Liver (tissue), 3 donors: ENCODE measurements around the gene NOC4L.

Experiments used
- EGR1 ChIP-seq, 2 donors: IDR thresholded peaks; 2 replicates each; pipeline ENCODE4 v1.6.1; 2016 to 2018; ENCODE audit warnings: antibody characterized with exemption in 2 of 2, low read depth in 2 of 2
- FOXA1 ChIP-seq: IDR thresholded peaks from 2 replicates; pipeline ENCODE4 v1.6.1; 2016; ENCODE audit warnings: antibody characterized with exemption
- GABPA ChIP-seq, 2 donors: IDR thresholded peaks in 1 of 2; conservative IDR thresholded peaks in 1 of 2; 2 replicates each; pipeline ENCODE4 v1.6.1; 2016; ENCODE audit warnings: antibody characterized with exemption in 2 of 2, mild to moderate bottlenecking in 1 of 2, moderate library complexity in 1 of 2
- JUND ChIP-seq, 2 donors: IDR thresholded peaks; 2 replicates each; pipeline ENCODE4 v1.6.1; 2016; ENCODE audit warnings: antibody characterized with exemption in 2 of 2
- RAD21 ChIP-seq, 2 donors: IDR thresholded peaks; 2 replicates each; pipeline ENCODE4 v1.6.1; 2016; ENCODE audit warnings: antibody characterized with exemption in 2 of 2, mild to moderate bottlenecking in 2 of 2
- RXRA ChIP-seq, 2 donors: IDR thresholded peaks; 2 replicates each; pipeline ENCODE4 v1.6.1; 2017 to 2018; ENCODE audit warnings: antibody characterized with exemption in 2 of 2, mild to moderate bottlenecking in 1 of 2
- TAF1 ChIP-seq: conservative IDR thresholded peaks from 2 replicates; pipeline ENCODE4 v1.6.1; 2016; ENCODE audit warnings: antibody characterized with exemption, mild to moderate bottlenecking
- YY1 ChIP-seq: IDR thresholded peaks from 2 replicates; pipeline ENCODE4 v1.6.1; 2016; ENCODE audit warnings: antibody characterized with exemption, mild to moderate bottlenecking
- TF ChIP-seq, protein P1 (sequence below): IDR thresholded peaks from 2 replicates; pipeline ENCODE4 v1.6.1; 2016; ENCODE audit warnings: antibody characterized with exemption, mild to moderate bottlenecking
- TF ChIP-seq, protein P2 (sequence below): fragments of 150-350 bp; IDR thresholded peaks from 2 replicates; pipeline ENCODE4 v1.5.1; 2017; ENCODE audit warnings: improper control_type of control experiment, low read depth, low read length; ENCODE audit not compliant: missing input control
- TF ChIP-seq, protein P3 (sequence below): IDR thresholded peaks from 2 replicates; pipeline ENCODE4 v1.6.1; 2016; ENCODE audit warnings: antibody characterized with exemption
- TF ChIP-seq, protein P4 (sequence below): IDR thresholded peaks from 2 replicates; pipeline ENCODE4 v1.6.1; 2016; ENCODE audit warnings: antibody characterized with exemption
- donor health status: healthy.
- donor health status: healthy.

DNA sequence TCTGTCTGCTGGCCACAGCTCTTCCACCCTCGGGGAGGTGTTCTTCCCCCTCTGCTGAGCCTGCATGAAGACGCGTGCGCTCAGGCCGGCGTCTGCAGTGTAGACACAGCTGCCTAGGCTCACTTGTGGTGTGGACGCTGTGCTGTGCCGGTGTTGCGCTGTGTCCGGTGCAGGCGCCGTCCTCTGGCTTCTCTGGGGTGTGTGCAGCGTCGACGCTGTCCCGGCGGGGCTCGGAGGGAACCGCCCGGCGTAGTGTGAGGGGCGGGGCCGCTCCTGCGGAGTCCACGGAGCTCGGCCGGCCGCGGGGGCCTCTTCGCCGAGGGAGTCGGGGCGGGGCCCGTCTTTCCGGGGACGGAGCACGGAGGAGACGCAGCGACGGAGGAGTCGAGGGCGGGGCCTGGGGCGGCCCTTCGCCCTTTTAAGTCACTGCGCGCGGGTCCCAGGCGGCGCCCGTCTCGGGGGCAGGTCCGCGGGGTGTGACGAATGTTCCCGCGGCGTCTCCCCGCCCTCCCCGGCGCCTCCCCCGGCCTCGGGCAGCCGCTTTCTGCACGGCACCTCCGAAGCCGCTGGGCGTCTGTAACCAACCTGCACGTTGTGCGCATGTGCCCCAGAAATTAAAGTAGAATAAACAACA lies 45.2 kb downstream of the NOC4L start:
- TF ChIP-seq FOXA1 (no peak), EGR1 (IDR thresholded peaks at IDR 0.05; ENCODE audit: low read depth in 2 of 2) (no peak), RAD21 (IDR thresholded peaks at IDR 0.05) (no peak), TAF1 (no peak), GABPA (IDR thresholded peaks at IDR 0.05 in 1 of 2, conservative IDR thresholded peaks at IDR 0.05 in 1 of 2) (peak in 1 of 2 donors; percentile 46), YY1 (no peak), JUND (IDR thresholded peaks at IDR 0.05) (no peak), RXRA (IDR thresholded peaks at IDR 0.05) (no peak)
- TF ChIP-seq, protein P1, sequence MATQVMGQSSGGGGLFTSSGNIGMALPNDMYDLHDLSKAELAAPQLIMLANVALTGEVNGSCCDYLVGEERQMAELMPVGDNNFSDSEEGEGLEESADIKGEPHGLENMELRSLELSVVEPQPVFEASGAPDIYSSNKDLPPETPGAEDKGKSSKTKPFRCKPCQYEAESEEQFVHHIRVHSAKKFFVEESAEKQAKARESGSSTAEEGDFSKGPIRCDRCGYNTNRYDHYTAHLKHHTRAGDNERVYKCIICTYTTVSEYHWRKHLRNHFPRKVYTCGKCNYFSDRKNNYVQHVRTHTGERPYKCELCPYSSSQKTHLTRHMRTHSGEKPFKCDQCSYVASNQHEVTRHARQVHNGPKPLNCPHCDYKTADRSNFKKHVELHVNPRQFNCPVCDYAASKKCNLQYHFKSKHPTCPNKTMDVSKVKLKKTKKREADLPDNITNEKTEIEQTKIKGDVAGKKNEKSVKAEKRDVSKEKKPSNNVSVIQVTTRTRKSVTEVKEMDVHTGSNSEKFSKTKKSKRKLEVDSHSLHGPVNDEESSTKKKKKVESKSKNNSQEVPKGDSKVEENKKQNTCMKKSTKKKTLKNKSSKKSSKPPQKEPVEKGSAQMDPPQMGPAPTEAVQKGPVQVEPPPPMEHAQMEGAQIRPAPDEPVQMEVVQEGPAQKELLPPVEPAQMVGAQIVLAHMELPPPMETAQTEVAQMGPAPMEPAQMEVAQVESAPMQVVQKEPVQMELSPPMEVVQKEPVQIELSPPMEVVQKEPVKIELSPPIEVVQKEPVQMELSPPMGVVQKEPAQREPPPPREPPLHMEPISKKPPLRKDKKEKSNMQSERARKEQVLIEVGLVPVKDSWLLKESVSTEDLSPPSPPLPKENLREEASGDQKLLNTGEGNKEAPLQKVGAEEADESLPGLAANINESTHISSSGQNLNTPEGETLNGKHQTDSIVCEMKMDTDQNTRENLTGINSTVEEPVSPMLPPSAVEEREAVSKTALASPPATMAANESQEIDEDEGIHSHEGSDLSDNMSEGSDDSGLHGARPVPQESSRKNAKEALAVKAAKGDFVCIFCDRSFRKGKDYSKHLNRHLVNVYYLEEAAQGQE, result no peak
- TF ChIP-seq, protein P2, sequence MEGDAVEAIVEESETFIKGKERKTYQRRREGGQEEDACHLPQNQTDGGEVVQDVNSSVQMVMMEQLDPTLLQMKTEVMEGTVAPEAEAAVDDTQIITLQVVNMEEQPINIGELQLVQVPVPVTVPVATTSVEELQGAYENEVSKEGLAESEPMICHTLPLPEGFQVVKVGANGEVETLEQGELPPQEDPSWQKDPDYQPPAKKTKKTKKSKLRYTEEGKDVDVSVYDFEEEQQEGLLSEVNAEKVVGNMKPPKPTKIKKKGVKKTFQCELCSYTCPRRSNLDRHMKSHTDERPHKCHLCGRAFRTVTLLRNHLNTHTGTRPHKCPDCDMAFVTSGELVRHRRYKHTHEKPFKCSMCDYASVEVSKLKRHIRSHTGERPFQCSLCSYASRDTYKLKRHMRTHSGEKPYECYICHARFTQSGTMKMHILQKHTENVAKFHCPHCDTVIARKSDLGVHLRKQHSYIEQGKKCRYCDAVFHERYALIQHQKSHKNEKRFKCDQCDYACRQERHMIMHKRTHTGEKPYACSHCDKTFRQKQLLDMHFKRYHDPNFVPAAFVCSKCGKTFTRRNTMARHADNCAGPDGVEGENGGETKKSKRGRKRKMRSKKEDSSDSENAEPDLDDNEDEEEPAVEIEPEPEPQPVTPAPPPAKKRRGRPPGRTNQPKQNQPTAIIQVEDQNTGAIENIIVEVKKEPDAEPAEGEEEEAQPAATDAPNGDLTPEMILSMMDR, result no peak
- TF ChIP-seq, protein P3, sequence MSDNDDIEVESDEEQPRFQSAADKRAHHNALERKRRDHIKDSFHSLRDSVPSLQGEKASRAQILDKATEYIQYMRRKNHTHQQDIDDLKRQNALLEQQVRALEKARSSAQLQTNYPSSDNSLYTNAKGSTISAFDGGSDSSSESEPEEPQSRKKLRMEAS, result no peak
- TF ChIP-seq, protein P4, sequence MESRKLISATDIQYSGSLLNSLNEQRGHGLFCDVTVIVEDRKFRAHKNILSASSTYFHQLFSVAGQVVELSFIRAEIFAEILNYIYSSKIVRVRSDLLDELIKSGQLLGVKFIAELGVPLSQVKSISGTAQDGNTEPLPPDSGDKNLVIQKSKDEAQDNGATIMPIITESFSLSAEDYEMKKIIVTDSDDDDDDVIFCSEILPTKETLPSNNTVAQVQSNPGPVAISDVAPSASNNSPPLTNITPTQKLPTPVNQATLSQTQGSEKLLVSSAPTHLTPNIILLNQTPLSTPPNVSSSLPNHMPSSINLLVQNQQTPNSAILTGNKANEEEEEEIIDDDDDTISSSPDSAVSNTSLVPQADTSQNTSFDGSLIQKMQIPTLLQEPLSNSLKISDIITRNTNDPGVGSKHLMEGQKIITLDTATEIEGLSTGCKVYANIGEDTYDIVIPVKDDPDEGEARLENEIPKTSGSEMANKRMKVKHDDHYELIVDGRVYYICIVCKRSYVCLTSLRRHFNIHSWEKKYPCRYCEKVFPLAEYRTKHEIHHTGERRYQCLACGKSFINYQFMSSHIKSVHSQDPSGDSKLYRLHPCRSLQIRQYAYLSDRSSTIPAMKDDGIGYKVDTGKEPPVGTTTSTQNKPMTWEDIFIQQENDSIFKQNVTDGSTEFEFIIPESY, result no peak
